Testis (tissue), 3 donors: ENCODE data around the gene MYO3A. TPM values are rescaled to one million over a fixed set of nuclear protein-coding genes. Genes with fewer than 3 reads are reported as not detected.
"Not testable (repeated sequence)": the region's sequence is repeated elsewhere in the genome, so short reads cannot be mapped to it uniquely, and the experiment has no call there.

Experiments used
- DNase-seq: peaks from one replicate; pipeline ENCODE4 v3.0.0-alpha.2; 2019
- H3K27ac ChIP-seq, 2 donors: fragments of 200-600 bp; sonication (generic); one replicate each; pipeline ENCODE4 v1.5.1; 2019
- H3K27me3 ChIP-seq: fragments of 200-600 bp; sonication (generic); one replicate; pipeline ENCODE4 v1.5.1; 2019
- H3K36me3 ChIP-seq: fragments of 200-600 bp; sonication (generic); one replicate; pipeline ENCODE4 v1.5.1; 2017; ENCODE audit warnings: low read depth; ENCODE audit errors: missing control alignments
- H3K4me1 ChIP-seq: fragments of 200-600 bp; sonication (generic); one replicate; pipeline ENCODE4 v1.5.1; 2019
- H3K4me3 ChIP-seq, 2 donors: fragments of 200-600 bp; sonication (generic); one replicate each; pipeline ENCODE4 v1.5.1; 2017 to 2019
- H3K9me3 ChIP-seq: fragments of 200-600 bp; sonication (generic); one replicate; pipeline ENCODE4 v1.5.1; 2017
- CTCF ChIP-seq, 3 experiments: fragments of 450-650 bp in 2 of 3; fragments of 200-600 bp in 1 of 3; sonication (generic) in 1 of 3; IDR thresholded peaks; one replicate each; pipeline ENCODE4 v1.5.1; 2016 to 2019; ENCODE audit warnings: antibody characterized with exemption in 3 of 3, mild to moderate bottlenecking in 2 of 3, moderate library complexity in 1 of 3
- POLR2A ChIP-seq: fragments of 450-650 bp; IDR thresholded peaks from one replicate; pipeline ENCODE4 v1.6.1; 2017; ENCODE audit warnings: antibody characterized with exemption, mild to moderate bottlenecking, moderate library complexity
- WGBS, 2 donors: methylation state at CpG; one replicate each; pipeline ENCODE4 v1.1.5; 2018; 5-methylcytosine and 5-hydroxymethylcytosine counted together
- intact Hi-C: fragments of 100-400 bp; cut with DNase I; formaldehyde crosslinking; loops from one replicate; pipeline ENCODE4 v1.15.1; 2023; ENCODE audit warnings: low total_unique reads
- polyA plus RNA-seq: library from polyadenylated mRNA; stranded (reverse); fragments of 350-450 nt; fragmentation: Illumina TruSeq; extraction: RNeasy Lipid Tissue Mini Kit (QIAGEN cat#74804); gene quantifications from one replicate; pipeline ENCODE4 v1.2.3, GENCODE V29; 2014; ENCODE audit warnings: low read depth, low replicate concordance; ENCODE audit not compliant: insufficient read depth
- total RNA-seq, 2 donors: library from RNA; depleted of rRNA; stranded (reverse); fragments of >200 nt; gene quantifications; one replicate each; pipeline ENCODE4 v1.2.3, GENCODE V29; 2016

MYO3A gene
- total and polyA plus RNA-seq, 3 donors from 2014 or later: 8.7 to 21.1 (median 9.5) TPM

GRCh38 chr10:25989951-25990350 lies 55.9 kb downstream of the MYO3A start:
- no peak for DNase-seq
- no peak overlapping the region for H3K4me3 ChIP-seq
- no peaks in the 10 kb centered on the region for H3K9me3 ChIP-seq
- H3K27me3 ChIP-seq: no peaks in the 10 kb centered on the region
- intact Hi-C loops: no loop called here
- WGBS, 2 donors: 77 to 87% methylated on average over 3 of the region's 3 CpGs
- TF ChIP-seq CTCF (IDR thresholded peaks at IDR 0.05): no peak
- TF ChIP-seq POLR2A: no peak
- no peaks in the 10 kb centered on the region for H3K36me3 ChIP-seq
- H3K4me1 ChIP-seq: no peaks in the 10 kb centered on the region
- no peak overlapping the region for H3K27ac ChIP-seq

- Histone ChIP-seq H3K36me3 (no peaks in the 10 kb centered on the region), H3K27ac (no peak overlapping the region), H3K4me1 (no peaks in the 10 kb centered on the region), H3K4me3 (no peak overlapping the region), H3K9me3 (no peaks in the 10 kb centered on the region), H3K27me3 (no peaks in the 10 kb centered on the region)
- intact Hi-C loops: no loop called here
- DNase-seq: no peak
- WGBS, 2 donors: 81 to 83% methylated on average over 4 of the region's 4 CpGs
- TF ChIP-seq POLR2A (no peak), CTCF (IDR thresholded peaks at IDR 0.05) (no peak)
These were observed 65.4 kb downstream of the MYO3A start for GRCh38 chr10:25999295-25999981.

- Histone ChIP-seq H3K4me3 (no peak overlapping the region), H3K27ac (no peak overlapping the region), H3K36me3 (no peaks in the 10 kb centered on the region), H3K4me1 (no peaks in the 10 kb centered on the region), H3K9me3 (no peaks in the 10 kb centered on the region), H3K27me3 (no peaks in the 10 kb centered on the region)
- no peak for DNase-seq
- 84 to 85% methylated on average over 5 of the region's 5 CpGs for WGBS, 2 donors
- TF ChIP-seq POLR2A: no peak
- TF ChIP-seq CTCF (IDR thresholded peaks at IDR 0.05): no peak
- intact Hi-C loops: no loop called here
These were observed 66.9 kb downstream of the MYO3A start for GRCh38 chr10:26000971-26001370.

- DNase-seq, H3K36me3 ChIP-seq, H3K27ac ChIP-seq, H3K4me1 ChIP-seq, H3K9me3 ChIP-seq, H3K27me3 ChIP-seq, intact Hi-C loops, H3K4me3 ChIP-seq: not testable (repeated sequence)
- 88 to 92% methylated on average over 7 of the region's 7 CpGs for WGBS, 2 donors
These were observed 68.4 kb downstream of the MYO3A start for GRCh38 chr10:26002466-26002865.

GRCh38 chr10:26015092-26015491 lies 81.1 kb downstream of the MYO3A start:
- DNase-seq: no peak
- H3K4me1 ChIP-seq: no peaks in the 10 kb centered on the region
- no peak for TF ChIP-seq POLR2A
- TF ChIP-seq CTCF (IDR thresholded peaks at IDR 0.05): no peak
- intact Hi-C loops: no loop called here
- H3K36me3 ChIP-seq: no peaks in the 10 kb centered on the region
- WGBS, 2 donors: 54 to 55% methylated on average over 1 of the region's 1 CpG
- H3K4me3 ChIP-seq: no peak overlapping the region
- H3K27ac ChIP-seq: no peak overlapping the region
- H3K27me3 ChIP-seq: no peaks in the 10 kb centered on the region
- no peaks in the 10 kb centered on the region for H3K9me3 ChIP-seq
